CD14-positive monocyte (primary cell): ENCODE data around the gene LRP8. TPM values are rescaled to one million over a fixed set of nuclear protein-coding genes. Genes with fewer than 3 reads are reported as not detected.

Experiments used
- DNase-seq, 3 donors: peaks; one replicate each; pipeline ENCODE4 v3.0.0-alpha.2; 2011 to 2022
- H2AFZ ChIP-seq: 2 replicates; pipeline ENCODE4 v1.6.0; 2012; ENCODE audit warnings: mild to moderate bottlenecking, low read depth, low read length, inconsistent platforms; ENCODE audit not compliant: insufficient read depth, poor library complexity, severe bottlenecking
- H3K27ac ChIP-seq, 2 donors: 1 replicate in 1 of 2; 2 replicates in 1 of 2; pipeline ENCODE4 v1.5.1; 2012 to 2013; ENCODE audit warnings: low read length in 2 of 2, control low read depth in 1 of 2, inconsistent platforms in 1 of 2, low read depth in 1 of 2, mild to moderate bottlenecking in 1 of 2
- H3K27me3 ChIP-seq, 2 donors: one replicate each; pipeline versions ENCODE4 v1.6.0 to v1.6.1; 2011 to 2013; ENCODE audit warnings: low read length in 2 of 2; ENCODE audit not compliant: control insufficient read depth in 2 of 2, insufficient read depth in 2 of 2
- H3K36me3 ChIP-seq, 2 donors: replicated peaks in 1 of 2; 1 replicate in 1 of 2; 2 replicates in 1 of 2; pipeline versions ENCODE4 v1.5.1 to v1.6.1; 2012 to 2013; ENCODE audit warnings: low read length in 2 of 2, control low read depth in 1 of 2, inconsistent platforms in 1 of 2, mild to moderate bottlenecking in 1 of 2; ENCODE audit not compliant: insufficient read depth in 2 of 2, control insufficient read depth in 1 of 2
- H3K4me1 ChIP-seq, 2 donors: 1 replicate in 1 of 2; 2 replicates in 1 of 2; pipeline versions ENCODE4 v1.5.1 to v1.6.1; 2012 to 2013; ENCODE audit warnings: low read length in 2 of 2, control low read depth in 1 of 2, inconsistent platforms in 1 of 2, mild to moderate bottlenecking in 1 of 2, moderate library complexity in 1 of 2; ENCODE audit not compliant: insufficient read depth in 2 of 2, control insufficient read depth in 1 of 2
- H3K4me2 ChIP-seq: replicated peaks from 2 replicates; pipeline ENCODE3; 2012; ENCODE audit warnings: low read length, moderate library complexity, mild to moderate bottlenecking; ENCODE audit not compliant: poor library complexity, severe bottlenecking; ENCODE audit errors: extremely low read depth
- H3K4me3 ChIP-seq, 3 experiments: fragments of 200-600 bp in 1 of 3; sonication (generic) in 1 of 3; replicated peaks in 1 of 3; 1 replicate in 2 of 3; 2 replicates in 1 of 3; pipeline ENCODE4 v1.5.1; 2011 to 2013; ENCODE audit warnings: low read length in 3 of 3, mild to moderate bottlenecking in 3 of 3, control low read depth in 2 of 3, low read depth in 2 of 3, inconsistent platforms in 1 of 3, moderate library complexity in 1 of 3
- H3K79me2 ChIP-seq: 2 replicates; pipeline ENCODE4 v1.6.0; 2012; ENCODE audit warnings: mild to moderate bottlenecking, control low read depth, inconsistent platforms, low read length, moderate library complexity; ENCODE audit not compliant: insufficient read depth
- H3K9ac ChIP-seq: 2 replicates; pipeline ENCODE4 v1.6.0; 2017; ENCODE audit warnings: low read length, mild to moderate bottlenecking; ENCODE audit not compliant: insufficient read depth, poor library complexity, severe bottlenecking
- H3K9me3 ChIP-seq, 2 donors: replicated peaks in 1 of 2; 1 replicate in 1 of 2; 2 replicates in 1 of 2; pipeline versions ENCODE4 v1.5.1 to v1.6.1; 2012 to 2013; ENCODE audit warnings: low read length in 2 of 2, control low read depth in 1 of 2; ENCODE audit not compliant: control insufficient read depth in 1 of 2, insufficient read depth in 1 of 2
- H4K20me1 ChIP-seq: 2 replicates; pipeline ENCODE4 v1.6.0; 2012; ENCODE audit warnings: mild to moderate bottlenecking, low read length, control low read depth, moderate library complexity; ENCODE audit not compliant: insufficient read depth
- H3K27ac Mint-ChIP-seq, 7 donors: one replicate each; pipeline ENCODE4 v1.8.0; 2020; ENCODE audit warnings: mild to moderate bottlenecking in 7 of 7, mixed read lengths in 7 of 7, moderate library complexity in 6 of 7, inconsistent platforms in 2 of 7
- H3K27me3 Mint-ChIP-seq, 3 donors: one replicate each; pipeline ENCODE4 v1.8.0; 2021 to 2022; ENCODE audit warnings: low read depth in 3 of 3, mild to moderate bottlenecking in 3 of 3, mixed read lengths in 3 of 3, moderate library complexity in 3 of 3, inconsistent platforms in 1 of 3
- H3K36me3 Mint-ChIP-seq, 2 donors: one replicate each; pipeline ENCODE4 v1.8.0; 2020; ENCODE audit warnings: mixed read lengths in 2 of 2, inconsistent platforms in 1 of 2, mild to moderate bottlenecking in 1 of 2
- H3K4me1 Mint-ChIP-seq: one replicate; pipeline ENCODE4 v1.8.0; 2020; ENCODE audit warnings: mild to moderate bottlenecking, mixed read lengths
- H3K4me3 Mint-ChIP-seq, 2 donors: one replicate each; pipeline ENCODE4 v1.8.0; 2020; ENCODE audit warnings: mild to moderate bottlenecking in 2 of 2, mixed read lengths in 2 of 2, moderate library complexity in 1 of 2
- H3K9me3 Mint-ChIP-seq, 7 donors: one replicate each; pipeline ENCODE4 v1.8.0; 2020 to 2022; ENCODE audit warnings: mixed read lengths in 7 of 7, mild to moderate bottlenecking in 6 of 7, moderate library complexity in 6 of 7, inconsistent platforms in 2 of 7
- WGBS: methylation state at CpG from one replicate; pipeline ENCODE4 v1.1.5; 2013; ENCODE audit warnings: missing lambda C conversion rate; ENCODE audit not compliant: insufficient coverage; 5-methylcytosine and 5-hydroxymethylcytosine counted together
- intact Hi-C, 2 donors: fragments of 100-400 bp; cut with micrococcal nuclease; formaldehyde crosslinking; loops; one replicate each; pipeline versions ENCODE4 v1.15.0 to v1.15.1; 2023
- polyA plus RNA-seq, 3 donors: library from polyadenylated mRNA; depleted of rRNA in 1 of 3; unstranded in 2 of 3; stranded (reverse) in 1 of 3; fragments of 300-500 nt in 2 of 3; fragments of >200 nt in 1 of 3; fragmentation: Illumina TruSeq in 2 of 3; gene quantifications; 1 replicate in 2 of 3; 2 replicates in 1 of 3; pipeline ENCODE4 v1.2.3, GENCODE V29; 2012 to 2021
- TF ChIP-seq, protein P1 (sequence below): fragments of 200-600 bp; IDR thresholded peaks from one replicate; pipeline ENCODE4 v1.8.0; 2022; ENCODE audit warnings: antibody characterized with exemption, mild to moderate bottlenecking

LRP8 gene
- polyA plus RNA-seq, 3 donors, result 0.76 to 11.3 (median 0.95) TPM

DNA sequence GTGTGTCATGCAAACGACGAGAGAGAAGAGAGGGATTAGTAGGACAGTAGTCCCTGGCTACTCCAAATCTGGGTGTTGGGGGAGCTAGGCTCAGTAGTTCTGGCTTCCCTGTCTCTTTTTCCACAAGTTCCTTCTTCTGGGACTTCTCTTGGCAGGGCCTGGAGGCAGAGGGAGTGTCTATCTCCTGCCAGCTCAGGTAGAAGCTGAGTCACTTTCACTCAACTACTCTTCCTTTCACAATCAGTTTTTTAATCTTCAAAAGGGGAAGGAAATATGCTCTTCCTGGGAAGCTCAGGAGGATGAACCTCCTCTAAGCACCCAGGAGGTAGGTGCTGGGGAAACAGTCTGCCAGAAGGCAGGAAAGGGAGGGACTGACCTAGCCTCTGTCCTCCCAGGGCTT lies 54.3 kb downstream of the LRP8 start:
- TF ChIP-seq, protein P1, sequence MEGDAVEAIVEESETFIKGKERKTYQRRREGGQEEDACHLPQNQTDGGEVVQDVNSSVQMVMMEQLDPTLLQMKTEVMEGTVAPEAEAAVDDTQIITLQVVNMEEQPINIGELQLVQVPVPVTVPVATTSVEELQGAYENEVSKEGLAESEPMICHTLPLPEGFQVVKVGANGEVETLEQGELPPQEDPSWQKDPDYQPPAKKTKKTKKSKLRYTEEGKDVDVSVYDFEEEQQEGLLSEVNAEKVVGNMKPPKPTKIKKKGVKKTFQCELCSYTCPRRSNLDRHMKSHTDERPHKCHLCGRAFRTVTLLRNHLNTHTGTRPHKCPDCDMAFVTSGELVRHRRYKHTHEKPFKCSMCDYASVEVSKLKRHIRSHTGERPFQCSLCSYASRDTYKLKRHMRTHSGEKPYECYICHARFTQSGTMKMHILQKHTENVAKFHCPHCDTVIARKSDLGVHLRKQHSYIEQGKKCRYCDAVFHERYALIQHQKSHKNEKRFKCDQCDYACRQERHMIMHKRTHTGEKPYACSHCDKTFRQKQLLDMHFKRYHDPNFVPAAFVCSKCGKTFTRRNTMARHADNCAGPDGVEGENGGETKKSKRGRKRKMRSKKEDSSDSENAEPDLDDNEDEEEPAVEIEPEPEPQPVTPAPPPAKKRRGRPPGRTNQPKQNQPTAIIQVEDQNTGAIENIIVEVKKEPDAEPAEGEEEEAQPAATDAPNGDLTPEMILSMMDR, result no peak
- H3K79me2 ChIP-seq, result no peaks in the 10 kb centered on the region
- H3K4me2 ChIP-seq, result no peak overlapping the region
- H3K36me3 ChIP-seq, result peaks cover 29 to 77% of the 10 kb centered on the region in 2 donors
- Mint-ChIP-seq H3K27me3 (no peaks in the 10 kb centered on the region), H3K4me3 (no peak overlapping the region), H3K36me3 (peaks cover 54 to 86% of the 10 kb centered on the region in 2 donors), H3K27ac (peak overlapping the region in 5 of 7 donors; percentile 24 to 82 (median 64)), H3K9me3 (no peaks in the 10 kb centered on the region), H3K4me1 (peaks cover 7% of the 10 kb centered on the region)
- H3K27me3 ChIP-seq, result no peaks in the 10 kb centered on the region
- H2AFZ ChIP-seq, result no peak overlapping the region
- DNase-seq, result no peak
- H3K4me3 ChIP-seq, result no peak overlapping the region
- no peak overlapping the region for H3K9ac ChIP-seq
- intact Hi-C loops, result no loop called here
- peak overlapping the region in 1 of 2 donors; percentile 38 for H3K27ac ChIP-seq
- no peaks in the 10 kb centered on the region for H3K9me3 ChIP-seq
- no peaks in the 10 kb centered on the region for H4K20me1 ChIP-seq
- WGBS, result no CpG with 5 or more reads among the region's 2 CpGs
- H3K4me1 ChIP-seq, result no peaks in the 10 kb centered on the region

DNA sequence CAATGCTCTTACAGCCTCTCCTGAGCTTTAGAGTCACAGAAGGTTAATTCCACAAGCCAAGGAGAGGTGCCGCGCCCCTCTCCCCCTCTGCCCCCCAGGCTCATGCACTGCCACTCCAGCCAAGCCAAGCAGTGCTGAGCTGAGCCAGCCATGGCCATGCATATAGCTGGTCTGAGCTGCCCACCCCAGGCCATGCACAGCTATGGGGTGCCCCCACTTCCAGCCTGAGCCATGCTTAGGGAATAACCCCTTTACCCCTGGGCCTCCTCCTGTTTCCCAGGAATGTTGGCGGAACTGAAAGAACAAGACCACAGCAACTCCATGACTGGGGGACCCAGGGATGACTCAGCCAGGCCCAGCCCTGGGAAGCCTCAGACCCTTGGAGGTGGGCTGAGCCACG lies 55.5 kb downstream of the LRP8 start:
- Mint-ChIP-seq H3K4me1 (peaks cover 7% of the 10 kb centered on the region), H3K27me3 (no peaks in the 10 kb centered on the region), H3K36me3 (peaks cover 54 to 85% of the 10 kb centered on the region in 2 donors), H3K27ac (peak overlapping the region in 1 of 7 donors; percentile 51), H3K4me3 (no peak overlapping the region), H3K9me3 (no peaks in the 10 kb centered on the region)
- 97% methylated on average over 4 of the region's 4 CpGs for WGBS
- DNase-seq, result no peak
- Histone ChIP-seq H3K4me2 (no peak overlapping the region), H3K79me2 (no peaks in the 10 kb centered on the region), H3K9me3 (no peaks in the 10 kb centered on the region), H3K27me3 (no peaks in the 10 kb centered on the region), H3K4me3 (no peak overlapping the region), H3K9ac (no peak overlapping the region), H3K36me3 (peaks cover 33 to 80% of the 10 kb centered on the region in 2 donors), H4K20me1 (no peaks in the 10 kb centered on the region), H3K4me1 (no peaks in the 10 kb centered on the region), H3K27ac (peak overlapping the region in 1 of 2 donors; percentile 8), H2AFZ (no peak overlapping the region)
- intact Hi-C loops, result no loop called here
- TF ChIP-seq, protein P1, result no peak
